COLO668 (cell line): ENCODE results near the gene MOB3B.

Experiments
- DNase-seq: peaks from one replicate; lab custom pipeline; 2025; ENCODE audit not compliant: unreplicated experiment; lab: John Stamatoyannopoulos, UW

Gene MOB3B

DNA sequence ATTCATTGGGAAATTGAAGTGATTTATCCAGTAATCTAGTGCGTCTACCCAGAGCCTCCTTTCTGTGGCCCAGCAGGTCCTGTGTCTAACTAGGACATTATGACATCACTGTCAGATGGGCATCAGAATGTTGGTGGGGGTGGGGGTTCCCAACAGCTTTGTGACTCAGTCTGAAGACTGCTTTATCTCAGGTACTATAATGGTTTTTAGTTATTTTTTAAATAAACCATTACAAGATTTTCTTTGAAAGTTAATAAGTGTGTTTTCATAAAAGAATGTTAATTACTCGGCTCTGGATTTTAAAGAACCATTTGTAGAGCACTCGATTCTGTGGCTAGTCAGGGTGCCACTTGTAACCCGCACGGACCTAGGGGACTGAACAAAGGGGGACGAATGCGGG, 232.6 kb downstream of the MOB3B start, which contains the start of gene EQTN:
EQTN (minus strand) TSS at position 101 of the 400 bp plus-strand sequence; CDS start at position 6, 95 bp downstream.
- DNase-seq, result no peak

DNA sequence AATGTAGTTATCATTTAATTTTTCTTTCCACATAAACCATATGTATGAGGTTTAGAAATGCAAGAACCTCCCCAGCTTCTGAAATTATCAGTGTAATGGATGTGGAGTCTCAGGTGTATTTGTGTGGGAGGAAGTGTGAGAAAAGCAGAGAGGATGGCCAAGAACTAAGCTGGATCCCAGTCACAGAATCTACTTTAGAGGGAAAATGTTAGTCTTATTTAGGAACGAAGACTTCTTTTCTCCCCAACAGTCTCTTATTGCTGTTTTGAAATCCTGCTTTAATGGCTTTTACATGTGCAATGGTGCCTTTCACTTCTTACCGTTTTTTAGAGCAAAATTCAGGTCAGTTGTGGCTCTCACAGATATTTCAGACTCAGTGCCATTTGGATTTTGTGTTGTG, 235.6 kb downstream of the MOB3B start:
- DNase-seq, result no peak

DNA sequence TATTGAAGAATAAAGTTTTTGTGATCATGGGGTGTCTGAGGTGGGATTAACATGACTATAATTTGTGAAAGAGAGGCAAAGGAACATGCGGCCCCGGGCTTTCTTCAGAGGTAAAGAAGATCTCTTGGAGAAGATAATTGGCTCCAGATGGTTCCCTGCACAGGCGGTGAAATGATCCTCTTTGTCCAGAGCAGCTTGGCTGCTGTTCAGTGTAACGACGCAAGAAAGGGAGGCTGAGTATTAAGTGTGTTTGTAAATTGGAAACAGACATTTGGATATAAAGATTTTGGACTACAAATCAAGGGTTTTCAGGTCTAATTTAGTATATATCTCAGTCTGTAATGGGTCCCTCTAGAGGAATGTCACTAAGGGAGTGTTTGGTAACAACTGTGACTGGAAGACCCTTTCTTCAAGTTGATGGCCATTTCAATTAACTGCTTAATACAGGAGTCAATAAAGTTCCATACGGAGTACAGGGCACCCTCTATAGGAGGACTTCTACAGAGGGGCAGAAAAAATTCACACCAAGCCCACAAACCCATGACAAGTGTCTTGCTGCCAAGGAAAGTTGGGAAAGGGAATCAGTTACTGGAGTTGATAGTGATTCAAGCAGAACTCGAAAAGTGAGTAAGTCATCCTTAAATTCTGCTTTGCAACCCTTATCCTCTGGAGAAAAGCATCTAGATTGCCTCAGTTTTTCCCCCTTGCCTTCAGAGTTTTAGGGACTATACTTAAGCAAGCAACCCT, 236.8 kb downstream of the MOB3B start:
- DNase-seq, result no peak

DNA sequence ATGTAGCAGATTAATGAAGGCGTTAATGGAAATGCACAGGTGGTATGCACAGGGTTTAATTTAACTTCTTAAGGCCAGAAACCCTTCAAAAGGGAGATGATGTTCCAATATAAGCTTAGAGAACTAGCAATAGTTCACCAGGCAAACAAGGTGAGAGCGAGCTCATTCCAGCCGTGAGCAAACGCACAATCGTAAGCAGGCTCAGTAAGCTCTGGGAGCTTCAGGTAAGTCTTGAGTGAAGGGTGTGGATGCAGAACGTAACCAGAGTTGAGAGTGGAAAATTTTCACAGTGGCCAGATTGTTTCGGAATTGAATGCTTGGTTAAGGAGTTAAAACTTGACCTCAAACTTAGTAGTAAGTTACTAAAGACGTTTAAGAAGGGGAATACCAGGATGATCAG, 238.3 kb downstream of the MOB3B start:
- DNase-seq, result no peak

DNA sequence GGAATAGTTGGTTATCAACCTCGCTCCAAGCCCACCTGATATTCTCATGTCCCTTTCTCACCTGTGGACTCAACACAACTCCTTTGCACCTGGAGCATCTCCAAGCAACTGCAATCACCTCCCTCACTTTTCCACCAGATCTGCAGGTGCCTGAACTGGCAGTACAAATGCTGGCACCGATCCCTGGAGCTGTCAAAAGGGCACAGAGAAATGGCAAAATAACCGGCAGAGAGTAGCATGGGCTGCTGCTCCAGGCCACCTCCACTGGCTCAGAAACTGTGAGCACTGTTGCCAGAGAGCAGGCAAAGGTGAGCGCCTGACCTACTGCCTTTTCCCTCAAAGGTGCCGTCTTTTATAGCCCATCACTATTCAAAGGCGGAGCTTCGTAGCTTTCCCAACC, 247.3 kb downstream of the MOB3B start:
- no peak for DNase-seq

- no peak for DNase-seq
These were observed 248.8 kb downstream of the MOB3B start for GRCh38 chr9:27280860-27281259.

GRCh38 chr9:27280249-27280648, 249.4 kb downstream of the MOB3B start:
- DNase-seq, result no peak

DNA sequence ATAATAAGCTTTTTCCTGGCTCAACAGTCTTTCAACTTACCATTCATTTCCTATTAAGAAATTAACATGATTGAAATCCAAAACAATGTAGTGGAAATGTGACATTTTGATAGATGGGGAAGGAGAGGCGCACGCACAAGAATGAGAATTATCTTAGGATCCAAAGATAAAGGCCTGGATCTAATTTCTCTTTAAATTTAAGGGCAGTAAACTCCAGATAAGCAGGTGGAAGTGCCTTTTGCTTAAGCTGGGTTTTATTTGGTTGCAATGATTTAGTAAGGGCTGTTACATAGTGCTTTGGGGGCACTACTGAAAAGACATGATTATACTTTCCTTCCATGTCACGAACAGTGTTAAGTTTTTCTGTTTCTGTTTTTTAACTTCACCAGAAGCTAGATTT, 250.0 kb downstream of the MOB3B start:
- no peak for DNase-seq

- no peak for DNase-seq
These were observed 251.2 kb downstream of the MOB3B start for GRCh38 chr9:27278374-27278773.

DNA sequence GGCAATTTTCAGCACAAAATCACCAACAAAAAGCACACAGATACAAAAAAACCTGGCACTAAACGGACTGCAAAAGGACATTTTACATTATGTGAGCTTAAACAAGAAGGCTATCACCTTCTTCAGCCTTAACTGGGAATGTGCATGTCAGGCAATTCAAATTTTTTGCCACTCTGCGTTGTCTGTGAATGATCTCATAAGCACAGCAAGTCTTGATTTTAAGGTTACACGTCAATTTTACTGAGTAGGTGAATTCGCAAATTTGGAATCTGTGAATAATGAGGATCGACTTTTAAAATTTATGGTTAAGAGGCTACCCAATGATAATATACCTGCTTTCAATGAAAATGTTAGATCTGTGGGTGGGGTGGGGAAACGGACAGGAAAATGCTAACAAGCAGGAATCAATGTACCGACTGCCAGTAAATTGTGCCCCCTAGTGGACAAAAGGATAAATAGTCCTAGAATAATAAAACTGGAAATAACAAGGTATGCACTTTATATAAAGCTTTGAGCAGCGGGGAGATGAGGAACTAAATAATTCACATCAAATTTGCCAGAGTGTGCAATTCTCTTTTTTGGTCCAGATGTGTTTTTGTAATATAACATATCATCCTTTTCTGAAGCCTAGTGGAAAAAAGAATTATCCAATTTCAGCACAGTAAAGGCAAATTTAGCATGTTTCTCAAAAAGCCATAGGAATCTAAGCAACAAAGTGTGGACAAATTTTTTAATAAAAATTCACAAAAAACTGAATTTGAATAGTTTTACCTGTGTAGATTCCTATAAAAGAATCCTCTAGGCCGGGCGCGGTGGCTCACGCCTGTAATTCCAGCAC, 253.2 kb downstream of the MOB3B start:
- no peak for DNase-seq
